HepG2 (cell line): ENCODE measurements around the gene TBC1D16. TPM values are rescaled to one million over a fixed set of nuclear protein-coding genes. Genes with fewer than 3 reads are reported as not detected.

Source experiments
- FLYWCH1 ChIP-seq: sonication (generic); formaldehyde crosslinking; IDR thresholded peaks from 2 replicates; pipeline ENCODE4 v1.8.1; 2023; ENCODE audit warnings: mild to moderate bottlenecking, missing genetic modification reagents
- KMT2B ChIP-seq: IDR thresholded peaks from 2 replicates; pipeline ENCODE4 v1.6.1; 2016; ENCODE audit warnings: missing genetic modification reagents, missing compliant biosample characterization
- NR2F1 ChIP-seq, 2 experiments: fragments of 450-650 bp in 1 of 2; formaldehyde crosslinking in 1 of 2; IDR thresholded peaks; 2 replicates each; pipeline versions ENCODE4 v1.5.0 to v1.6.1; 2016 to 2020; ENCODE audit warnings: mild to moderate bottlenecking in 1 of 2, missing compliant biosample characterization in 1 of 2, missing genetic modification reagents in 1 of 2, moderate library complexity in 1 of 2
- REPIN1 ChIP-seq: sonication (generic); formaldehyde crosslinking; IDR thresholded peaks from 2 replicates; pipeline ENCODE4 v1.8.0; 2022; ENCODE audit warnings: missing genetic modification reagents, low read depth, mild to moderate bottlenecking, borderline replicate concordance
- SETDB1 ChIP-seq: sonication (generic); formaldehyde crosslinking; IDR thresholded peaks from 2 replicates; pipeline ENCODE4 v1.5.1; 2020; ENCODE audit warnings: missing genetic modification reagents, mild to moderate bottlenecking, borderline replicate concordance
- SMAD3 ChIP-seq: sonication (generic); formaldehyde crosslinking; IDR thresholded peaks from 2 replicates; pipeline ENCODE4 v1.4.0; 2020; ENCODE audit warnings: missing genetic modification reagents
- TCF12 ChIP-seq, 2 experiments: fragments of 450-650 bp in 1 of 2; sonication (generic) in 1 of 2; formaldehyde crosslinking in 1 of 2; IDR thresholded peaks; 2 replicates each; pipeline versions ENCODE4 v1.6.1 to v1.8.0; 2017 to 2022; ENCODE audit warnings: antibody characterized with exemption in 1 of 2, mild to moderate bottlenecking in 1 of 2, missing genetic modification reagents in 1 of 2, moderate library complexity in 1 of 2
- ZBTB8A ChIP-seq: sonication (generic); formaldehyde crosslinking; IDR thresholded peaks from 2 replicates; pipeline ENCODE4 v1.4.0; 2020; ENCODE audit warnings: mild to moderate bottlenecking, low read depth, missing genetic modification reagents, borderline replicate concordance
- ZNF24 ChIP-seq: fragments of 450-650 bp; IDR thresholded peaks from 2 replicates; pipeline ENCODE4 v1.6.1; 2017; ENCODE audit warnings: antibody characterized with exemption, mild to moderate bottlenecking
- ZNF83 ChIP-seq: sonication (generic); formaldehyde crosslinking; IDR thresholded peaks from 2 replicates; pipeline ENCODE4 v1.4.0; 2020; ENCODE audit warnings: missing genetic modification reagents, mild to moderate bottlenecking, borderline replicate concordance
- polyA plus RNA-seq, 8 experiments: library from polyadenylated mRNA; depleted of rRNA in 3 of 8; stranded (reverse) in 7 of 8; unstranded in 1 of 8; fragments of >200 nt; fragmentation: Illumina TruSeq in 4 of 8; extraction: Trizol in 4 of 8; gene quantifications; 2 replicates each; pipeline versions ENCODE4 v1.2.1 to v1.2.3, GENCODE V29; 2011 to 2016; ENCODE audit warnings: low read depth in 4 of 8, missing spikeins in 1 of 8, mixed read lengths in 1 of 8; ENCODE audit not compliant: insufficient read depth in 1 of 8
- total RNA-seq, 5 experiments: library from RNA; depleted of rRNA; stranded (reverse); fragments of >200 nt; fragmentation: Illumina TruSeq; extraction: Trizol; gene quantifications; 2 replicates each; pipeline ENCODE4 v1.2.3, GENCODE V29; 2016; ENCODE audit warnings: low read depth in 1 of 5
- TF ChIP-seq, protein P1 (sequence below), 2 experiments: sonication (generic) in 1 of 2; formaldehyde crosslinking in 1 of 2; IDR thresholded peaks; 2 replicates each; pipeline versions ENCODE4 v1.5.1 to v1.6.1; 2011 to 2020; ENCODE audit warnings: borderline replicate concordance in 1 of 2, low read depth in 1 of 2, low read length in 1 of 2, mild to moderate bottlenecking in 1 of 2, missing genetic modification reagents in 1 of 2, moderate library complexity in 1 of 2
- TF ChIP-seq, protein P2 (sequence below): sonication (generic); formaldehyde crosslinking; IDR thresholded peaks from 2 replicates; pipeline ENCODE4 v1.4.0; 2020; ENCODE audit warnings: missing genetic modification reagents
- TF ChIP-seq, protein P3 (sequence below): IDR thresholded peaks from 2 replicates; pipeline ENCODE4 v1.4.0; 2020; ENCODE audit warnings: mild to moderate bottlenecking, missing genetic modification reagents

The TBC1D16 gene
- total and polyA plus RNA-seq, 2 of the 13 experiments (the other 11 are each of a cell fraction or from before 2014, with no cell fraction given), result 14.9 to 24.9 TPM

DNA sequence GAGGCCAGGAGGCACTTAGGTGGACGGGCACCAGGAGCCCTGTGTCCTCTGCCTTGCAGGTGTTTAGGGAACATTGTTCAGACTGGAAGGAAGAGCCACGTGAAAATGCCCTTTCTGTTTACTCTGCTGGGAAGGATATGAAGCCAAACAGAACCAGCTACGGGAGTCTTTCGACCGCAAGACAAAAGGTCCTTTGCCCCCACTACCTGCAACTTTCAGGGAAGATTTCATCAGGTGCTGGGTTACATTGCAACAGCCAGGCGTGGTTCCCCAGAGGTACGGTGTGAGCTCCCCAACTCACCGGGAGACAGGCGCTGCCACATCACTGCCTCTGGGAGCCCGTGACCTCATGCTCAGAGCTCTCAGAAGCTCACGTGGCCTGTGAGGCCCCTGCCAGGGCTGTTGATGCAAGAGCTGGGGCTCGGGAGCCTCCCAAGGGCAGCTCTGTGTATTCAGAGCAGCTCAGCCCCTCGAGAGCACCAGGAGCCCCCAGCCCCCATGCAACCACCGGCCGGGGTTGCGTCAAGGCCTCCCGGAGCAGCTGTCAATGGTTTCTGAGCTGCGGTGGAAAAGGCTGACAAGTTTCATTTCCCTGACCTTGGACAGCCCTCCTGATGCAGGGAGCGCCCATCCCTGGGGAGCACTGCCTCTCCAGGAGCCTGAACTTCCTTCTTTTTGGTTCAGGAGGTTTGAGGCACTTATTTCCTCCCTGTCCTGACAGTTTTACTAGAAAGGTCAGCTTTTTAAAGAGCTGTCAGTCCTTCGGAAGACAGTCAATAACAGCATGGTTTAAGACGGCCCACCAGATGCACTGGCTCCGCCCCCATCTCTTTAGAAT lies 42.1 kb downstream of the TBC1D16 start (continued):
- peak; percentile 94 for TF ChIP-seq ZBTB8A
- TF ChIP-seq, protein P1, sequence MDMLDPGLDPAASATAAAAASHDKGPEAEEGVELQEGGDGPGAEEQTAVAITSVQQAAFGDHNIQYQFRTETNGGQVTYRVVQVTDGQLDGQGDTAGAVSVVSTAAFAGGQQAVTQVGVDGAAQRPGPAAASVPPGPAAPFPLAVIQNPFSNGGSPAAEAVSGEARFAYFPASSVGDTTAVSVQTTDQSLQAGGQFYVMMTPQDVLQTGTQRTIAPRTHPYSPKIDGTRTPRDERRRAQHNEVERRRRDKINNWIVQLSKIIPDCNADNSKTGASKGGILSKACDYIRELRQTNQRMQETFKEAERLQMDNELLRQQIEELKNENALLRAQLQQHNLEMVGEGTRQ (IDR thresholded peaks at IDR 0.05; ENCODE audit: low read depth, low read length), result peak; percentile 96
- TF ChIP-seq, protein P1 (CRISPR knock-in tag; IDR thresholded peaks at IDR 0.05; ENCODE audit: borderline replicate concordance), result peak; percentile 98; the same call in 1 of the 2 replicates
- peak; percentile 28 to 79; a peak in 3 of 4 replicates for TF ChIP-seq NR2F1 (CRISPR knock-in tag; IDR thresholded peaks at IDR 0.05)
- TF ChIP-seq ZNF24, result peak; percentile 25; the same call in 1 of the 2 replicates
- TF ChIP-seq, protein P2, sequence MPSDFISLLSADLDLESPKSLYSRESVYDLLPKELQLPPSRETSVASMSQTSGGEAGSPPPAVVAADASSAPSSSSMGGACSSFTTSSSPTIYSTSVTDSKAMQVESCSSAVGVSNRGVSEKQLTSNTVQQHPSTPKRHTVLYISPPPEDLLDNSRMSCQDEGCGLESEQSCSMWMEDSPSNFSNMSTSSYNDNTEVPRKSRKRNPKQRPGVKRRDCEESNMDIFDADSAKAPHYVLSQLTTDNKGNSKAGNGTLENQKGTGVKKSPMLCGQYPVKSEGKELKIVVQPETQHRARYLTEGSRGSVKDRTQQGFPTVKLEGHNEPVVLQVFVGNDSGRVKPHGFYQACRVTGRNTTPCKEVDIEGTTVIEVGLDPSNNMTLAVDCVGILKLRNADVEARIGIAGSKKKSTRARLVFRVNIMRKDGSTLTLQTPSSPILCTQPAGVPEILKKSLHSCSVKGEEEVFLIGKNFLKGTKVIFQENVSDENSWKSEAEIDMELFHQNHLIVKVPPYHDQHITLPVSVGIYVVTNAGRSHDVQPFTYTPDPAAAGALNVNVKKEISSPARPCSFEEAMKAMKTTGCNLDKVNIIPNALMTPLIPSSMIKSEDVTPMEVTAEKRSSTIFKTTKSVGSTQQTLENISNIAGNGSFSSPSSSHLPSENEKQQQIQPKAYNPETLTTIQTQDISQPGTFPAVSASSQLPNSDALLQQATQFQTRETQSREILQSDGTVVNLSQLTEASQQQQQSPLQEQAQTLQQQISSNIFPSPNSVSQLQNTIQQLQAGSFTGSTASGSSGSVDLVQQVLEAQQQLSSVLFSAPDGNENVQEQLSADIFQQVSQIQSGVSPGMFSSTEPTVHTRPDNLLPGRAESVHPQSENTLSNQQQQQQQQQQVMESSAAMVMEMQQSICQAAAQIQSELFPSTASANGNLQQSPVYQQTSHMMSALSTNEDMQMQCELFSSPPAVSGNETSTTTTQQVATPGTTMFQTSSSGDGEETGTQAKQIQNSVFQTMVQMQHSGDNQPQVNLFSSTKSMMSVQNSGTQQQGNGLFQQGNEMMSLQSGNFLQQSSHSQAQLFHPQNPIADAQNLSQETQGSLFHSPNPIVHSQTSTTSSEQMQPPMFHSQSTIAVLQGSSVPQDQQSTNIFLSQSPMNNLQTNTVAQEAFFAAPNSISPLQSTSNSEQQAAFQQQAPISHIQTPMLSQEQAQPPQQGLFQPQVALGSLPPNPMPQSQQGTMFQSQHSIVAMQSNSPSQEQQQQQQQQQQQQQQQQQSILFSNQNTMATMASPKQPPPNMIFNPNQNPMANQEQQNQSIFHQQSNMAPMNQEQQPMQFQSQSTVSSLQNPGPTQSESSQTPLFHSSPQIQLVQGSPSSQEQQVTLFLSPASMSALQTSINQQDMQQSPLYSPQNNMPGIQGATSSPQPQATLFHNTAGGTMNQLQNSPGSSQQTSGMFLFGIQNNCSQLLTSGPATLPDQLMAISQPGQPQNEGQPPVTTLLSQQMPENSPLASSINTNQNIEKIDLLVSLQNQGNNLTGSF (CRISPR knock-in tag), result no peak; the same call in 1 of the 2 replicates
- no peak for TF ChIP-seq TCF12 (IDR thresholded peaks at IDR 0.05)
- TF ChIP-seq TCF12 (CRISPR knock-in tag; IDR thresholded peaks at IDR 0.05), result peak; percentile 98
- 0 out of 2 replicates have a peak, but pooled peaks have one; percentile 10 for TF ChIP-seq SETDB1 (CRISPR knock-in tag)
- peak; percentile 100 for TF ChIP-seq SMAD3 (CRISPR knock-in tag)
- TF ChIP-seq, protein P3, sequence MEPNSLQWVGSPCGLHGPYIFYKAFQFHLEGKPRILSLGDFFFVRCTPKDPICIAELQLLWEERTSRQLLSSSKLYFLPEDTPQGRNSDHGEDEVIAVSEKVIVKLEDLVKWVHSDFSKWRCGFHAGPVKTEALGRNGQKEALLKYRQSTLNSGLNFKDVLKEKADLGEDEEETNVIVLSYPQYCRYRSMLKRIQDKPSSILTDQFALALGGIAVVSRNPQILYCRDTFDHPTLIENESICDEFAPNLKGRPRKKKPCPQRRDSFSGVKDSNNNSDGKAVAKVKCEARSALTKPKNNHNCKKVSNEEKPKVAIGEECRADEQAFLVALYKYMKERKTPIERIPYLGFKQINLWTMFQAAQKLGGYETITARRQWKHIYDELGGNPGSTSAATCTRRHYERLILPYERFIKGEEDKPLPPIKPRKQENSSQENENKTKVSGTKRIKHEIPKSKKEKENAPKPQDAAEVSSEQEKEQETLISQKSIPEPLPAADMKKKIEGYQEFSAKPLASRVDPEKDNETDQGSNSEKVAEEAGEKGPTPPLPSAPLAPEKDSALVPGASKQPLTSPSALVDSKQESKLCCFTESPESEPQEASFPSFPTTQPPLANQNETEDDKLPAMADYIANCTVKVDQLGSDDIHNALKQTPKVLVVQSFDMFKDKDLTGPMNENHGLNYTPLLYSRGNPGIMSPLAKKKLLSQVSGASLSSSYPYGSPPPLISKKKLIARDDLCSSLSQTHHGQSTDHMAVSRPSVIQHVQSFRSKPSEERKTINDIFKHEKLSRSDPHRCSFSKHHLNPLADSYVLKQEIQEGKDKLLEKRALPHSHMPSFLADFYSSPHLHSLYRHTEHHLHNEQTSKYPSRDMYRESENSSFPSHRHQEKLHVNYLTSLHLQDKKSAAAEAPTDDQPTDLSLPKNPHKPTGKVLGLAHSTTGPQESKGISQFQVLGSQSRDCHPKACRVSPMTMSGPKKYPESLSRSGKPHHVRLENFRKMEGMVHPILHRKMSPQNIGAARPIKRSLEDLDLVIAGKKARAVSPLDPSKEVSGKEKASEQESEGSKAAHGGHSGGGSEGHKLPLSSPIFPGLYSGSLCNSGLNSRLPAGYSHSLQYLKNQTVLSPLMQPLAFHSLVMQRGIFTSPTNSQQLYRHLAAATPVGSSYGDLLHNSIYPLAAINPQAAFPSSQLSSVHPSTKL (CRISPR knock-in tag), result peak; percentile 99
- TF ChIP-seq ZNF83, result no peak
- TF ChIP-seq REPIN1 (CRISPR knock-in tag), result peak; percentile 99
- peak; percentile 75; the same call in 1 of the 2 replicates for TF ChIP-seq KMT2B
- TF ChIP-seq FLYWCH1, result no peak; the same call in 1 of the 2 replicates
